GM18909 (cell line): Measurements from ENCODE around the gene DLG2.
"Not testable (repeated sequence)": the region's sequence is repeated elsewhere in the genome, so short reads cannot be mapped to it uniquely, and the experiment has no call there.

Source experiments
- ATAC-seq: cut with Tn5 transposase; IDR thresholded peaks from one replicate; pipeline ENCODE4 v1.9.1; 2021; ENCODE audit warnings: mild to moderate bottlenecking; ENCODE audit not compliant: unreplicated experiment, poor library complexity

Gene DLG2

GRCh38 chr11:85647078-85647477, 19.9 kb upstream of the DLG2 start:
- peak; percentile 8 for ATAC-seq

GRCh38 chr11:85643191-85643614, 16.1 kb upstream of the DLG2 start:
- no peak for ATAC-seq

- no peak for ATAC-seq
These were observed 7.6 kb upstream of the DLG2 start for GRCh38 chr11:85634747-85635146.

- ATAC-seq, result peak; percentile 13
These were observed 1.7 kb upstream of the DLG2 start for GRCh38 chr11:85628771-85629341.

- ATAC-seq, result peak; percentile 99
These were observed 1.0 kb upstream of the DLG2 start, which contains the start of gene TMEM126B for GRCh38 chr11:85627998-85628770. Gene TMEM126B, plus strand, starts transcription at chr11:85628593. Its CDS starts 15 bp downstream, at chr11:85628608.

- ATAC-seq, result no peak
These were observed 648 bp downstream of the DLG2 start for GRCh38 chr11:85626496-85626895.

- no peak for ATAC-seq
These were observed 6.9 kb downstream of the DLG2 start for GRCh38 chr11:85620256-85620655.

- no peak for ATAC-seq
These were observed 7.6 kb downstream of the DLG2 start for GRCh38 chr11:85619499-85619898.

- not testable (repeated sequence) for ATAC-seq
These were observed 15.5 kb downstream of the DLG2 start for GRCh38 chr11:85611643-85612042.

- ATAC-seq, result not testable (repeated sequence)
These were observed 17.9 kb downstream of the DLG2 start for GRCh38 chr11:85609286-85609685.

- ATAC-seq, result not testable (repeated sequence)
These were observed 18.5 kb downstream of the DLG2 start for GRCh38 chr11:85608621-85609020.

- ATAC-seq, result not testable (repeated sequence)
These were observed 20.9 kb downstream of the DLG2 start for GRCh38 chr11:85606237-85606636.

GRCh38 chr11:85603220-85603619, 23.9 kb downstream of the DLG2 start:
- ATAC-seq, result no peak

- no peak for ATAC-seq
These were observed 24.5 kb downstream of the DLG2 start for GRCh38 chr11:85602526-85603213.

- ATAC-seq, result no peak
These were observed 28.1 kb downstream of the DLG2 start for GRCh38 chr11:85599083-85599482.

GRCh38 chr11:85596886-85597285, 30.3 kb downstream of the DLG2 start:
- ATAC-seq, result no peak

GRCh38 chr11:85595285-85595884, 31.8 kb downstream of the DLG2 start:
- ATAC-seq, result peak; percentile 72

GRCh38 chr11:85590848-85591483, 36.2 kb downstream of the DLG2 start:
- ATAC-seq, result no peak

GRCh38 chr11:85589373-85589772, 37.8 kb downstream of the DLG2 start:
- no peak for ATAC-seq

- ATAC-seq, result no peak
These were observed 45.0 kb downstream of the DLG2 start for GRCh38 chr11:85582111-85582510.
